ENCODE results near the gene TMEM255B.

Gene TMEM255B

DNA sequence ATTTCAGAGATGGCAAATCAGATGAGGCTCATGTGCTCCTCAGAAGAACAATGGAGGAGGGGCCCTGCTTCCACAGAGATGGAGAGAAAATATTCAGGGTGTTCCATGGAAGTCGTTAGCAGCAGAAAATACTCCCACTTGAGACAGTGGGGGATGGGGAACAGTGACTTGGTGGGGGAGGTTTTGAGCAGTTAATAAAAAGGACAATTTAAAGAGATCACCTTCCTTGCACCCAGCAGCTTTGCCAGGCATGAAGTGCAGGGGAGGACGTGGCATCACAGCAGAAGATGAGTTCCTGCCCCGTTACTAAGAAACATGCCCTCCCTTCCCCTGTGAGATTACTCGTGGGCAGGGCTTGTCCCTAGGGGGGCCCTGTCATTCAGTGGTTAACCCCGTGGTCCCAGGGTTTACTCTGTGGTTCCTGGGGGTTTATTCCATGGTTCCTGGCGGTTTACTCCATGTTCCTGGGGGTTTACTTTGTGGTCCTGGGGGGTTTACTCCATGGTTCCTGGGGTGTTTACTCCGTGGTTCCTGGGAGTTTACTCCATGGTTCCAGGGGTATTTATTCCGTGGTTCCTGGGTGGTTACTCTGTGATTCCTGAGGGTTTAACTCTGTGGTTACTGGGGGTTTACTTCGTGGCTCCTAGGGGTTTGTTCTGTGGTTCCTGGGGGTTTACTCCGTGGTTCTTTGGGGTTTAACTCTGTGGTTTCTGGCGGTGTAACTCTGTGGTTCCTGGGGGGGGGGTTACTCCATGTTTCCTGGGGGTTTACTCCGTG lies 49.2 kb downstream of the TMEM255B start:
- Histone ChIP-seq H3K36me3 (ENCODE audit: control insufficient read depth in 2 of 2, insufficient read depth in 2 of 2, low read length in 2 of 2) (no peaks in the 10 kb centered on the region), H3K4me3 (ENCODE audit: low read length in 2 of 2) (no peak overlapping the region), H3K27ac (ENCODE audit: low read length) (no peak overlapping the region)

DNA sequence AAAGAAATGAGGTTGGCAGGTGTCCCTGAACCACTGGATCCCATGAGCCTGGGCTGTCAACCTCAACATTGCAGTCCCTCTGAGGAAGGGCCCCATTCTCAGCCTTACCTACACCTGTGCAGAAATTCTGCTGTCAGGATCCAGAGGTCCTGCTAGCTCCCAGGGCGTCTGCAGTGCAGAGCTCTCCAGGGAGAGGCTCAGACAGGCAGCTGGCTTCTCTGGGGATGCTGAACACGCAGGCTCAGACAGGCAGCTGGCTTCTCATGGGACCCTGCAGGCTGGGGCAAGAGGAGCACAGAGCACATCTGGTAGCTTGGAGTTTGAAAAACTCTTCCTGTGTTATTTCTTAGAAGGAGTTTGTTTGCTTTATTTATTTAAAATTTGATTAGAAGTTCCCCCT lies 50.9 kb downstream of the TMEM255B start:
- H3K9ac ChIP-seq (ENCODE audit: low read length in 2 of 2), result no peak overlapping the region
- no peak overlapping the region for H3K27ac ChIP-seq (ENCODE audit: low read length)
- peaks cover 0 to 2% of the 10 kb centered on the region in 2 donors for H3K27me3 ChIP-seq (ENCODE audit: control insufficient read depth in 1 of 2, insufficient read depth in 2 of 2, low read length in 2 of 2)
- H3K36me3 ChIP-seq (ENCODE audit: control insufficient read depth in 2 of 2, insufficient read depth in 2 of 2, low read length in 2 of 2), result no peaks in the 10 kb centered on the region
- peaks cover 0 to 16% of the 10 kb centered on the region in 2 donors for H3K9me3 ChIP-seq (ENCODE audit: control insufficient read depth in 2 of 2, low read length in 2 of 2)
- H3K4me3 ChIP-seq (ENCODE audit: low read length in 2 of 2), result no peak overlapping the region
- H3K4me1 ChIP-seq (ENCODE audit: control insufficient read depth, insufficient read depth, low read length), result no peaks in the 10 kb centered on the region

More for the DNA sequence above, 49.2 kb downstream of the TMEM255B start:
- H3K9ac ChIP-seq (ENCODE audit: low read length in 2 of 2), result no peak overlapping the region
- no peaks in the 10 kb centered on the region for H3K4me1 ChIP-seq (ENCODE audit: control insufficient read depth, insufficient read depth, low read length)
- H3K27me3 ChIP-seq (ENCODE audit: control insufficient read depth in 1 of 2, insufficient read depth in 2 of 2, low read length in 2 of 2), result peaks cover 0 to 2% of the 10 kb centered on the region in 2 donors
- peaks cover 0 to 16% of the 10 kb centered on the region in 2 donors for H3K9me3 ChIP-seq (ENCODE audit: control insufficient read depth in 2 of 2, low read length in 2 of 2)

DNA sequence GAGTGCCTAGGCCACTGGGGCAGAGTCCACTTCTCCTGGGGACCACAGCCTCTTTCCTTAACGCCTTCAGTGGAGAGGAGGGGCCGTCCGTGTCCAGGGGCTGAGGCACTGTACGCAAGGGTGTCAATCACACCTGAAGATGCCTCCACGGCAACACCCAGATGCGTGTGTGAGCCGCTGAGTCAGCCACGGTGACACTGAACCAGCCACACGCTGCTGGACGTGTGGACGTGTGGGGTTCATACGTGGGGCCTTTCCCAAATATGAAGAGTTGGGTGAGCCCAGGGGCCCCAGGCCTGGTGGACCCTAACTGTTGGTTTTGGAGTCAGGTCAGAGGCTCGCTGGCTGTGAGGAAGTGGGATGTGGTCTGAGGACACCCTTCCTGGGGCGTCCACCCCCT lies 51.6 kb downstream of the TMEM255B start:
- no peak overlapping the region for H3K4me3 ChIP-seq (ENCODE audit: low read length in 2 of 2)
- H3K27ac ChIP-seq (ENCODE audit: low read length), result no peak overlapping the region
- H3K9me3 ChIP-seq (ENCODE audit: control insufficient read depth in 2 of 2, low read length in 2 of 2), result peaks cover 0 to 16% of the 10 kb centered on the region in 2 donors
- peaks cover 0 to 2% of the 10 kb centered on the region in 2 donors for H3K27me3 ChIP-seq (ENCODE audit: control insufficient read depth in 1 of 2, insufficient read depth in 2 of 2, low read length in 2 of 2)
- H3K9ac ChIP-seq (ENCODE audit: low read length in 2 of 2), result no peak overlapping the region
- H3K4me1 ChIP-seq (ENCODE audit: control insufficient read depth, insufficient read depth, low read length), result peaks cover 2% of the 10 kb centered on the region
- H3K36me3 ChIP-seq (ENCODE audit: control insufficient read depth in 2 of 2, insufficient read depth in 2 of 2, low read length in 2 of 2), result no peaks in the 10 kb centered on the region

DNA sequence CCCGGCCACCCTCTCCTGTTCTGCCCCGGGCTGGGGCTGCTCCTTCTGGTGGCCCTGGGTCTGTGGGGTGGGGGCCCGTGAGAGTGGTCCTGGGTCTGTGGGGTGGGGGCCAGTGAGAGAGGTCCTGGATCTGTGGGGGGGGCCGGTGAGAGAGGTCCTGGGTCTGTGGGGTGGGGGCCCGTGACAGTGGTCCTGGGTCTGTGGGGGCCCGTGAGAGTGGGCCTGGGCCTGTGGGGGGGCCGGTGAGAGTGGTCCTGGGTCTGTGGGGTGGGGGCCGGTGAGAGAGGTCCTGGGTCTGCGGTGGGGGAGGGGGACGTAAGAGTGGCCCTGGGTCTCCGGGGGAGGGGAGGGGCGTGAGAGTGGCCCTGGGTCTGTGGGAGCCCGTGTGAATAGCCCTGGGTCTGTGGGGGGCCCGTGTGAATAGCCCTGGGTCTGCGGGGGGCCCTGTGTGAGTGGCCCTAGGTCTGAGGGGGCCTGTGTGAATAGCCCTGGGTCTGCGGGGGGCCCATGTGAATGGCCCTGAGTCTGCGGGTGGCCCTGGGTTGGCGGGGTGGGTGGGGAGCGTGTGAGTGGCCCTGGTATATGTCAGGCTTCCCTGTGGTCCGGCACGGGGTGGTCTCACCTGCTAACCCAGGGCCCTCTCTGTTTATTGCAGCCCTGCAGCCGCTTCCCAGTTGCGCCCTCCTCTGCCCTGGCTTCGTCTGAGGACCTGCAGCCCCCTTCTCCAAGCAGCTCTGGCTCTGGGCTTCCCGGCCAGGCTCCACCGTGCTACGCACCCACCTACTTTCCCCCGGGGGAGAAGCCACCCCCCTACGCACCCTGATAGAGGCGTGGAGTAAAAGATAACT lies 52.3 kb downstream of the TMEM255B start:
- no peak overlapping the region for H3K27ac ChIP-seq (ENCODE audit: low read length)
- no peak overlapping the region for H3K9ac ChIP-seq (ENCODE audit: low read length in 2 of 2)
- H3K36me3 ChIP-seq (ENCODE audit: control insufficient read depth in 2 of 2, insufficient read depth in 2 of 2, low read length in 2 of 2), result no peaks in the 10 kb centered on the region
- H3K4me1 ChIP-seq (ENCODE audit: control insufficient read depth, insufficient read depth, low read length), result peaks cover 8% of the 10 kb centered on the region
- peaks cover 0 to 16% of the 10 kb centered on the region in 2 donors for H3K9me3 ChIP-seq (ENCODE audit: control insufficient read depth in 2 of 2, low read length in 2 of 2)
- no peak overlapping the region for H3K4me3 ChIP-seq (ENCODE audit: low read length in 2 of 2)
- peaks cover 0 to 2% of the 10 kb centered on the region in 2 donors for H3K27me3 ChIP-seq (ENCODE audit: control insufficient read depth in 1 of 2, insufficient read depth in 2 of 2, low read length in 2 of 2)

DNA sequence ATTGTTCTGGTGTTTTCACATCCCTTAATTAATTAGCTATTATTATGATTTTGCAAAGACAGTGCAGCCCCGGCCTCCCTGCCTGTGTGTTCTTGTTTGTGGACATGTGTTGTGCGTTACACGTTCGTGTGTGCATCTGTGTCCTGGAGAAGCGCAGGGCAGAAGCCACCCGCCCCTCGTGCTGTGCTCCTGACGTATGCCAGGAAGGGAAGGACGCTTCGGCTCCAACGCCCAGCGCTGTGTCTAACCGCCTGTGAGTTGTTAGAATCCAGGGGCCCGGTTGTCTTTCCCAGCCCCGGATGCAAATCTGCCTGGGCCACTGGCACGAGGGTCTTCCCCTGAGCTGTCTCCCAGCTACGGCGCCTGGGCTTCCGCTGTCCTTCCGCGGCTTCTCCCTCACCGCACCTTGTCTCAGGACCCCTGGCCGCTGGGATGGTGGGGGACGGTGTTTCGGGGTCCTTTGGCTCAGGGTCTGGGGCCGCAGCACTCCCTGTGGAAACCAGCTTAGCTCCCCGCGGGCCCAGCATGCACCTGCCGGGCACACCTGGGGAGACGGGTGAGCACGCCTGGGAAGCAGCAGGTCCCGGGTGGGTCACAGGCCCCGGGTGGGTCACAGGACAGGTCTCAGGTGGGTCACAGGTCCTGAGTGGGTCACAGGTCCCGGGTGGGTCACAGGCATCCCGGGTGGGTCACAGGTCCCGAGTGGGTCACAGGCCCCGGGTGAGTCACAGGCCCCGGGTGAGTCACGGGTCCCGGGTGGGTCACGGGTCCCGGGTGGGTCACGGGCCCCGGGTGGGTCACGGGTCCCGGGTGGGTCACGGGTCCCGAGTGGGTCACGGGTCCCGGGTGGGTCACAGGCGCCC lies 53.4 kb downstream of the TMEM255B start:
- Histone ChIP-seq H3K4me1 (ENCODE audit: control insufficient read depth, insufficient read depth, low read length) (peaks cover 14% of the 10 kb centered on the region), H3K9ac (ENCODE audit: low read length in 2 of 2) (no peak overlapping the region), H3K27ac (ENCODE audit: low read length) (no peak overlapping the region), H3K36me3 (ENCODE audit: control insufficient read depth in 2 of 2, insufficient read depth in 2 of 2, low read length in 2 of 2) (no peaks in the 10 kb centered on the region), H3K9me3 (ENCODE audit: control insufficient read depth in 2 of 2, low read length in 2 of 2) (peaks cover 0 to 16% of the 10 kb centered on the region in 2 donors), H3K4me3 (ENCODE audit: low read length in 2 of 2) (no peak overlapping the region), H3K27me3 (ENCODE audit: control insufficient read depth in 1 of 2, insufficient read depth in 2 of 2, low read length in 2 of 2) (peaks cover 0 to 2% of the 10 kb centered on the region in 2 donors)

DNA sequence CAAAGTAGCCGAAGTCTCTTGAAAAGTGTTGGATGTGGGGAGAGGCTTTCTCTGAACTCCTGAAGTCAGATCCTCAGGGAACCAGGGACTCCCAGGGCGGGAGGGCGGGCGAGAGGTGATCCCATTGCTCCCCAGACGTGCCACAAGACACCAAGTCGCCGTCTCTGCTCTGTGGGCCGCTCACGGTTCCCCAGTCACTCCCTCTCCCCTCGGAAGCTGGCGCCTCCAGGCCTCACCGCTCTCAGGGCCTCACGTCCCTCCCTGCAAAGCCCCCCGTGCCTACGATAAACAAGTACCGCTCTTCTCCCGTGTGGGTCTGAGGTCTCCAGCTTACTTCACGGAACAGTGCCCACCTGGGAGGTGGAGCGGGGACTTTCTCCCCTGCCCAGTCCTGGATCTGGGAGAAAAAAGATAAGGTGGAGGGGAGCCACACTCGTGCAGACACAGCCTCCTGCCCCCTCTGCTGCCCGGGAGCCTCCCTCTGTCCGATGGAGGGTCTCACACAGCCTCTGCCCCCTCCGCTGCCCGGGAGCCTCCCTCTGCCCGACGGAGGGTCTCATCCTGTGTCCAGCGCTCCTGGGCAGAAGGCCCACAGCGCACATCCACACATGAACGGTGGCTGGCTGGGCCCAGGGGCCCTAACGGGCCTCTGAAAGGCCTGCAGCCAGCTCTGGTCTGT lies 54.2 kb downstream of the TMEM255B start:
- peaks cover 0 to under 1% of the 10 kb centered on the region in 2 donors for H3K27me3 ChIP-seq (ENCODE audit: control insufficient read depth in 1 of 2, insufficient read depth in 2 of 2, low read length in 2 of 2)
- no peak overlapping the region for H3K27ac ChIP-seq (ENCODE audit: low read length)
- H3K9ac ChIP-seq (ENCODE audit: low read length in 2 of 2), result no peak overlapping the region
- H3K36me3 ChIP-seq (ENCODE audit: control insufficient read depth in 2 of 2, insufficient read depth in 2 of 2, low read length in 2 of 2), result no peaks in the 10 kb centered on the region
- H3K9me3 ChIP-seq (ENCODE audit: control insufficient read depth in 2 of 2, low read length in 2 of 2), result peaks cover 0 to 12% of the 10 kb centered on the region in 2 donors
- H3K4me3 ChIP-seq (ENCODE audit: low read length in 2 of 2), result no peak overlapping the region
- peaks cover 20% of the 10 kb centered on the region for H3K4me1 ChIP-seq (ENCODE audit: control insufficient read depth, insufficient read depth, low read length)

DNA sequence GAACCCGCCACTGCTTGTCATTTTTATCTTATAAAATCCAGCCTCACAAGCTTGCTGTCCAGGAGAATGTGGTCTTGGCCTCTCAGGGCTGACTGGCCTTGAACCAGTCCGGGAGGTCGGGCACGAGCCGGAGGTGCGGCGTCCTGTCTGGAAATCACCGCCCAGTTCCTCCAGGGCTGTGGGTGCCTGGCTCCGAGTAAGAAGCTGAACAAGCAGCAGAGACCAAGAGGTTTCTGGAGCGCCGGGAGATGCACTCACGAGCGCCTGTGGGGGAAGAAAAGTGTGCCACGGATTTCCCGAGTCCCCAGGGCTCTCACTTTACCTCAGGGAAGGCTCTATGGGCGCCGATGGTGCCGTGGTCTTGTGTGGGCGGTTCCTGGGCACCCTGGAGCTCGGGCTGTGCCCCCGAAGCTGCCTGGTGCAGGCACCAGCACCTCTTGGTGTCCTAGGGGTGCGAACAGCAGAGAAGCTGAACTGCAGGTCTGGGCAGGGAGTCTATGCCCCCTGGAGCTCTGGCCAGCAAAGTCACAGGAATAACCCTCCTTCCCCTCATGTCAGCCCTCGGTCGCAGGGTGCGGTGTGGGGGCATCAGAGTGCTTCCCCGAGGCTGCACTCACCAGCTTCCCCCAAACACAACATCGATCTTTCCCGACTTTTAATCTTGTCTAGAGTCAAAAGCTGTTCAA lies 54.9 kb downstream of the TMEM255B start:
- no peak overlapping the region for H3K4me3 ChIP-seq (ENCODE audit: low read length in 2 of 2)
- no peak overlapping the region for H3K27ac ChIP-seq (ENCODE audit: low read length)
- H3K9me3 ChIP-seq (ENCODE audit: control insufficient read depth in 2 of 2, low read length in 2 of 2), result peaks cover 0 to 5% of the 10 kb centered on the region in 2 donors
- peaks cover 20% of the 10 kb centered on the region for H3K4me1 ChIP-seq (ENCODE audit: control insufficient read depth, insufficient read depth, low read length)
- no peaks in the 10 kb centered on the region for H3K27me3 ChIP-seq (ENCODE audit: control insufficient read depth in 1 of 2, insufficient read depth in 2 of 2, low read length in 2 of 2)
- H3K36me3 ChIP-seq (ENCODE audit: control insufficient read depth in 2 of 2, insufficient read depth in 2 of 2, low read length in 2 of 2), result no peaks in the 10 kb centered on the region
- no peak overlapping the region for H3K9ac ChIP-seq (ENCODE audit: low read length in 2 of 2)

DNA sequence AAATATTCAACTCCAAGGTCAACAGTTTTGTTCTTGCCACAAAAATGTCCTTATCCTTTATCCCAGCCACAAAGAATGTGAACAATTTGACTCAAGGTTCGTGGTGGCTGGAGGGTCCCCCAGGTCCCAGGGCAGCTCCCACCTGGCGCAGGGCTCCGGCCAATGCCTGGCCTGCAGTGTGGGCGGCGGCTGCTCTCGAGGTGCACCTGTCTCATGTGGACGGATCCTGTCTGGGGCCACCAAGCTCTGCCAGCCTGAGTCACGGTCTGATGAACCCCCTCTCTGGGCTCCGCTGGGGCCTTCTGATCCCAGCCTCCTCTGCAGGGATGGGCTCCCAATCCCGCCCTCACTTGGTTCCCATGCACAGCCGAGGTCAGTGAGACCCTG lies 55.4 kb downstream of the TMEM255B start:
- Histone ChIP-seq H3K27me3 (ENCODE audit: control insufficient read depth in 1 of 2, insufficient read depth in 2 of 2, low read length in 2 of 2) (no peaks in the 10 kb centered on the region), H3K36me3 (ENCODE audit: control insufficient read depth in 2 of 2, insufficient read depth in 2 of 2, low read length in 2 of 2) (no peaks in the 10 kb centered on the region), H3K27ac (ENCODE audit: low read length) (no peak overlapping the region), H3K4me3 (ENCODE audit: low read length in 2 of 2) (no peak overlapping the region), H3K9me3 (ENCODE audit: control insufficient read depth in 2 of 2, low read length in 2 of 2) (peaks cover 0 to 3% of the 10 kb centered on the region in 2 donors), H3K4me1 (ENCODE audit: control insufficient read depth, insufficient read depth, low read length) (peaks cover 23% of the 10 kb centered on the region), H3K9ac (ENCODE audit: low read length in 2 of 2) (no peak overlapping the region)

DNA sequence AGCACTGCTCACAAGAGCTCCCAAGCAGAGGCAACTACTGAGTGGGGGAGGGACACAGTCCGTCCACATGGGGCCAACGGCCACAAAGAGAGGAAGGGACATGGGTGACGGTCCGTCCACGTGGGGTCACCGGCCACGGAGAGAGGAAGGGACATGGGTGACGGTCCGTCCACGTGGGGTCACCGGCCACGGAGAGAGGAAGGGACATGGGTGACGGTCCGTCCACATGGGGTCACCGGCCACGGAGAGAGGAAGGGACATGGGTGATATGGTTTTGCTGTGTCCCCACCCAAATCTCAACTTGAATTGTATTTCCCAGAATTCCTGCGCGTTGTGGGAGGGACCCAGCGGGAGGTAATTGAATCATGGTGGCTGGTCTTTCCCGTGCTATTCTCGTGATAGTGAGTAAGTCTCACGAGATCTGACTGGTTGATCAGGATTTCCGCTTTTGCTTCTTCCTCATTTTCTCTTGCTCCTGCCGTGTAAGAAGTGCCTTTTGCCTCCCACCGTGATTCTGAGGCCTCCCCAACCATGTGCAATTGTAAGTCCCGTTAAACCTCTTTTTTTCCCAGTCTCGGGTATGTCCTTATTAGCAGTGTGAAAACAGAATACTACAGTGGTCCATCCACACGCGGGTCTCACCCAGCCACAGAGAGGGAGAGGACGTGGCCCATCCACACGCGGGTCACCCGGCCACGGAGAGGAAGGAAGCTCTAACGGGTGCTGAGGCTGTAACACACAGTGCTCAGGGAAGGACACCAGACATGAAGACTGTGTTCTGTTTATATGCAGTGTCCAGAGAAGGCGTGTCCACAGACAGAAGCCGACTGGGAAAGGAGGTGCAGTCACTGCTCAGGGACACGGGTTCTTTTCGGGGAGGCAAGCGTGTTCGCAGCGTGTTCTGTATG lies 56.4 kb downstream of the TMEM255B start:
- H3K9ac ChIP-seq (ENCODE audit: low read length in 2 of 2), result no peak overlapping the region
- H3K36me3 ChIP-seq (ENCODE audit: control insufficient read depth in 2 of 2, insufficient read depth in 2 of 2, low read length in 2 of 2), result no peaks in the 10 kb centered on the region
- H3K27ac ChIP-seq (ENCODE audit: low read length), result no peak overlapping the region
- no peaks in the 10 kb centered on the region for H3K27me3 ChIP-seq (ENCODE audit: control insufficient read depth in 1 of 2, insufficient read depth in 2 of 2, low read length in 2 of 2)
- no peaks in the 10 kb centered on the region for H3K9me3 ChIP-seq (ENCODE audit: control insufficient read depth in 2 of 2, low read length in 2 of 2)
- H3K4me3 ChIP-seq (ENCODE audit: low read length in 2 of 2), result peak overlapping the region in 1 of 2 donors; percentile 49
- peaks cover 32% of the 10 kb centered on the region for H3K4me1 ChIP-seq (ENCODE audit: control insufficient read depth, insufficient read depth, low read length)

Measured in stomach smooth muscle (tissue), 2 donors.